GM12878 (cell line): ENCODE measurements around the gene KCTD2. TPM values are rescaled to one million over a fixed set of nuclear protein-coding genes. Genes with fewer than 3 reads are reported as not detected.
A peak's percentile ranks its signal among the peaks of the same experiment; 100 is the strongest.

ENCODE experiments used
- ATAC-seq: fragments of 200-7000 bp; cut with Tn5 transposase; 3 replicates; pipeline ENCODE4 v1.9.1; 2020; ENCODE audit warnings: mild to moderate bottlenecking, moderate library complexity
- BruUV-seq: library from RNA; stranded (reverse); fragments of 400-500 nt; replicated peaks from 2 replicates; lab custom pipeline; 2021; lab: Mats Ljungman, UMichigan
- CTCF ChIA-PET: fragments of 300-600 bp; sonication (Branson Sonifier 250); formaldehyde crosslinking; extraction: SDS; loops from one replicate; lab custom pipeline; 2021; ENCODE audit warnings: inconsistent platforms; lab: Yijun Ruan, JAX
- POLR2A ChIA-PET: fragments of 350-600 bp; formaldehyde crosslinking; extraction: SDS; loops from one replicate; lab custom pipeline; 2021; ENCODE audit warnings: inconsistent platforms; lab: Charles Lee
- RAD21 ChIA-PET: fragments of 300-600 bp; sonication (Branson Sonifier 250); formaldehyde crosslinking; loops from one replicate; lab custom pipeline; 2023; ENCODE audit warnings: antibody characterized with exemption; ENCODE audit not compliant: unreplicated experiment; lab: Charles Lee
- SMC1A ChIA-PET: fragments of 300-600 bp; sonication (Branson Sonifier 250); formaldehyde crosslinking; loops from one replicate; lab custom pipeline; 2023; ENCODE audit not compliant: unreplicated experiment, uncharacterized antibody; lab: Charles Lee
- DNase-seq: peaks from one replicate; pipeline ENCODE4 v3.0.0-alpha.2; 2011; ENCODE audit warnings: low read depth, low spot score
- FAIRE-seq: peaks from 3 replicates; lab custom pipeline; 2011; peaks lifted over from hg19 to GRCh38; lab: Jason Lieb, UNC
- H2AFZ ChIP-seq: 2 replicates; pipeline ENCODE4 v1.6.0; 2011; ENCODE audit warnings: low read depth, low read length, control low read depth; ENCODE audit not compliant: control insufficient read depth
- H3K27ac ChIP-seq: 2 replicates; pipeline ENCODE4 v1.5.1; 2011; ENCODE audit warnings: control low read depth; ENCODE audit not compliant: control insufficient read depth, insufficient read depth
- H3K27me3 ChIP-seq, 2 experiments: replicated peaks in 1 of 2; 2 replicates each; pipeline versions ENCODE4 v1.6.0 to v1.6.1; 2011; ENCODE audit warnings: low read length in 1 of 2; ENCODE audit not compliant: control insufficient read depth in 2 of 2, insufficient read depth in 2 of 2
- H3K36me3 ChIP-seq, 2 experiments: 2 replicates each; pipeline ENCODE4 v1.5.1; 2011; ENCODE audit warnings: low read length in 1 of 2; ENCODE audit not compliant: control insufficient read depth in 2 of 2, insufficient read depth in 2 of 2
- H3K4me1 ChIP-seq: 2 replicates; pipeline ENCODE4 v1.6.1; 2011; ENCODE audit warnings: mild to moderate bottlenecking, low read length, moderate library complexity, mixed read lengths; ENCODE audit not compliant: control insufficient read depth, insufficient read depth
- H3K4me2 ChIP-seq: 2 replicates; pipeline ENCODE4 v1.6.0; 2011; ENCODE audit warnings: control low read depth; ENCODE audit not compliant: control insufficient read depth, insufficient read depth
- H3K4me3 ChIP-seq: fragments of 200-600 bp; sonication (generic); 2 replicates; pipeline ENCODE4 v1.5.1; 2016
- H3K79me2 ChIP-seq: 2 replicates; pipeline ENCODE4 v1.6.0; 2011; ENCODE audit warnings: low read length; ENCODE audit not compliant: control insufficient read depth, insufficient read depth
- H3K9ac ChIP-seq: 2 replicates; pipeline ENCODE4 v1.8.0; 2011; ENCODE audit warnings: low read length, control low read depth, mixed read lengths; ENCODE audit not compliant: control insufficient read depth, insufficient read depth
- H3K9me3 ChIP-seq: replicated peaks from 3 replicates; pipeline ENCODE4 v1.5.1; 2011; ENCODE audit warnings: mild to moderate bottlenecking, low read length; ENCODE audit not compliant: control insufficient read depth, insufficient read depth
- H4K20me1 ChIP-seq: 2 replicates; pipeline ENCODE4 v1.6.0; 2011; ENCODE audit not compliant: control insufficient read depth, insufficient read depth
- CTCF ChIP-seq, 3 experiments: IDR thresholded peaks in 2 of 3; conservative IDR thresholded peaks in 1 of 3; 2 replicates each; pipeline ENCODE4 v1.5.1; 2011; ENCODE audit warnings: low read depth in 3 of 3, low read length in 3 of 3, mild to moderate bottlenecking in 3 of 3, control low read depth in 2 of 3, moderate library complexity in 2 of 3, inconsistent platforms in 1 of 3, mixed read lengths in 1 of 3; ENCODE audit not compliant: control insufficient read depth in 2 of 3, insufficient read depth in 1 of 3; ENCODE audit errors: extremely low read depth in 1 of 3
- RAD21 ChIP-seq: IDR thresholded peaks from 2 replicates; pipeline ENCODE4 v1.6.1; 2011; ENCODE audit warnings: mild to moderate bottlenecking, low read depth, low read length, moderate library complexity; ENCODE audit not compliant: insufficient read depth
- SMC3 ChIP-seq: IDR thresholded peaks from 2 replicates; pipeline ENCODE4 v1.6.1; 2011; ENCODE audit warnings: low read length, improper control_type of control experiment, borderline replicate concordance
- TARDBP ChIP-seq: IDR thresholded peaks from 2 replicates; pipeline ENCODE4 v1.6.1; 2016; ENCODE audit warnings: borderline replicate concordance
- ZNF384 ChIP-seq: IDR thresholded peaks from 2 replicates; pipeline ENCODE4 v1.6.1; 2012; ENCODE audit warnings: low read depth, mild to moderate bottlenecking, low read length, improper control_type of control experiment, borderline replicate concordance
- whole genome bisulfite sequencing: methylation state at CpG from one replicate; pipeline ENCODE4 v1.1.6; 2016; ENCODE audit warnings: low lambda C conversion rate; ENCODE audit not compliant: insufficient replicate concordance, insufficient coverage; ENCODE audit errors: missing lambda C conversion rate; 5-methylcytosine and 5-hydroxymethylcytosine counted together
- in situ Hi-C: fragments of 300-500 bp; cut with MboI; formaldehyde crosslinking; loops from 9 replicates; pipeline ENCODE4 v1.14.3; 2018; ENCODE audit warnings: mixed read lengths
- intact Hi-C: fragments of 100-400 bp; cut with micrococcal nuclease; formaldehyde crosslinking; loops from one replicate; pipeline ENCODE4 v1.14.2; 2022; ENCODE audit not compliant: unreplicated experiment
- polyA plus RNA-seq, 11 experiments: library from polyadenylated mRNA; depleted of rRNA in 4 of 11; unstranded in 6 of 11; stranded (reverse) in 5 of 11; fragments of >200 nt; fragmentation: Nextera tagmentation in 4 of 11; fragmentation: Illumina TruSeq in 1 of 11; extraction: Ambion mirVana in 4 of 11; extraction: Trizol in 1 of 11; gene quantifications; 1 replicate in 1 of 11; 2 replicates in 10 of 11; pipeline versions ENCODE4 v1.2.1 to v1.2.3, GENCODE V29; 2011 to 2016; ENCODE audit warnings: inconsistent platforms in 2 of 11, missing spikeins in 2 of 11, low read depth in 1 of 11
- total RNA-seq, 4 experiments: library from RNA; depleted of rRNA in 3 of 4; stranded (reverse); fragments of >200 nt in 3 of 4; fragmentation: Illumina TruSeq in 1 of 4; extraction: Trizol in 1 of 4; gene quantifications; 2 replicates each; pipeline versions ENCODE4 v1.2.1 to v1.2.3, GENCODE V29; 2013 to 2021

Gene KCTD2
- total and polyA plus RNA-seq, 10 of the 15 experiments (the other 5 are each of a cell fraction or from before 2014, with no cell fraction given) = 1.5 to 27.5 (median 13.7) TPM

- no peak for DNase-seq
- no peak overlapping the region for H3K27ac ChIP-seq
- no peak for FAIRE-seq
- no TSS peak for BruUV-seq
- no peak overlapping the region for H3K4me3 ChIP-seq
- H3K36me3 ChIP-seq = peaks cover 7 to 16% of the 10 kb centered on the region in 2 experiments; a peak in 3 of 4 replicates
- H3K79me2 ChIP-seq = no peaks in the 10 kb centered on the region
- no peak overlapping the region for H3K4me2 ChIP-seq
- CTCF ChIA-PET = interaction anchor here (0.6 to 3.8 kb wide), 22 partner anchors 11 to 181 kb away, joined by 3 to 37 read pairs (median 5); partner anchors contain the start of genes ATP5PD, KCTD2, MRPL58 and NT5C
- ATAC-seq = no peak
- H4K20me1 ChIP-seq = no peaks in the 10 kb centered on the region
- intact Hi-C loops (no loop called here), in situ Hi-C loops (no loop called here)
- H3K4me1 ChIP-seq = no peaks in the 10 kb centered on the region
- H3K9me3 ChIP-seq = no peaks in the 10 kb centered on the region
- no peak overlapping the region for H2AFZ ChIP-seq
- WGBS = 91% methylated on average over 25 of the region's 25 CpGs
- SMC1A ChIA-PET = interaction anchor here (0.6 to 1.6 kb wide), 9 partner anchors 11 to 142 kb away, joined by 3 to 7 read pairs (median 4); no protein-coding TSS in a partner anchor
- TF ChIP-seq ZNF384 (0 out of 2 replicates have a peak, but pooled peaks have one; percentile 19), TARDBP (no peak), SMC3 (peak; percentile 19; the same call in 1 of the 2 replicates), CTCF (IDR thresholded peaks at IDR 0.05 in 2 of 3, conservative IDR thresholded peaks at IDR 0.05 in 1 of 3; ENCODE audit: control insufficient read depth in 2 of 3, extremely low read depth in 1 of 3, insufficient read depth in 1 of 3, low read depth in 3 of 3, low read length in 3 of 3) (peak in 2 of 3 experiments; percentile 19 to 34; a peak in 2 of 6 replicates), RAD21 (peak; percentile 38; the same call in 1 of the 2 replicates)
- POLR2A ChIA-PET = interaction anchor here (1.1 to 1.3 kb wide), 2 partner anchors 10 to 11 kb away, joined by 3 read pairs; no protein-coding TSS in a partner anchor
- RAD21 ChIA-PET = interaction anchor here (0.7 to 1.7 kb wide), 10 partner anchors 9 to 147 kb away, joined by 3 to 7 read pairs (median 4); no protein-coding TSS in a partner anchor
- no peak overlapping the region for H3K9ac ChIP-seq
- no peaks in the 10 kb centered on the region for H3K27me3 ChIP-seq
Measured at GRCh38 chr17:75059369-75060345, 12.6 kb downstream of the KCTD2 start.
